Immature natural killer cell (primary cell): ENCODE data around the gene OR9I1. TPM values are rescaled to one million over a fixed set of nuclear protein-coding genes. Genes with fewer than 3 reads are reported as not detected.

ENCODE experiments used
- DNase-seq, 3 donors: peaks; one replicate each; pipeline ENCODE4 v3.0.0; 2022; ENCODE audit warnings: mixed read lengths in 1 of 3
- H3K27ac Mint-ChIP-seq, 6 donors: one replicate each; pipeline ENCODE4 v1.8.0; 2020; ENCODE audit warnings: mixed read lengths in 6 of 6, mild to moderate bottlenecking in 5 of 6, inconsistent platforms in 4 of 6, moderate library complexity in 3 of 6
- H3K27me3 Mint-ChIP-seq, 3 donors: one replicate each; pipeline ENCODE4 v1.8.0; 2020 to 2021; ENCODE audit warnings: low read depth in 3 of 3, mild to moderate bottlenecking in 3 of 3, mixed read lengths in 3 of 3, moderate library complexity in 3 of 3, inconsistent platforms in 1 of 3
- H3K36me3 Mint-ChIP-seq, 3 donors: one replicate each; pipeline ENCODE4 v1.8.0; 2020; ENCODE audit warnings: mixed read lengths in 3 of 3, inconsistent platforms in 2 of 3, mild to moderate bottlenecking in 2 of 3
- H3K4me1 Mint-ChIP-seq, 2 donors: one replicate each; pipeline ENCODE4 v1.8.0; 2020; ENCODE audit warnings: inconsistent platforms in 2 of 2, mild to moderate bottlenecking in 2 of 2, mixed read lengths in 2 of 2, moderate library complexity in 1 of 2
- H3K4me3 Mint-ChIP-seq, 5 donors: one replicate each; pipeline ENCODE4 v1.8.0; 2020; ENCODE audit warnings: mild to moderate bottlenecking in 5 of 5, mixed read lengths in 5 of 5, inconsistent platforms in 3 of 5, moderate library complexity in 3 of 5
- H3K9me3 Mint-ChIP-seq, 6 donors: one replicate each; pipeline ENCODE4 v1.8.0; 2020; ENCODE audit warnings: mild to moderate bottlenecking in 6 of 6, mixed read lengths in 6 of 6, inconsistent platforms in 4 of 6, moderate library complexity in 3 of 6
- polyA plus RNA-seq, 3 donors: library from polyadenylated mRNA; unstranded; fragments of 300-500 nt; fragmentation: Illumina TruSeq; gene quantifications; one replicate each; pipeline ENCODE4 v1.2.3, GENCODE V29; 2021

The OR9I1 gene, protein sequence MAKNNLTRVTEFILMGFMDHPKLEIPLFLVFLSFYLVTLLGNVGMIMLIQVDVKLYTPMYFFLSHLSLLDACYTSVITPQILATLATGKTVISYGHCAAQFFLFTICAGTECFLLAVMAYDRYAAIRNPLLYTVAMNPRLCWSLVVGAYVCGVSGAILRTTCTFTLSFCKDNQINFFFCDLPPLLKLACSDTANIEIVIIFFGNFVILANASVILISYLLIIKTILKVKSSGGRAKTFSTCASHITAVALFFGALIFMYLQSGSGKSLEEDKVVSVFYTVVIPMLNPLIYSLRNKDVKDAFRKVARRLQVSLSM
- polyA plus RNA-seq, result not detected

DNA sequence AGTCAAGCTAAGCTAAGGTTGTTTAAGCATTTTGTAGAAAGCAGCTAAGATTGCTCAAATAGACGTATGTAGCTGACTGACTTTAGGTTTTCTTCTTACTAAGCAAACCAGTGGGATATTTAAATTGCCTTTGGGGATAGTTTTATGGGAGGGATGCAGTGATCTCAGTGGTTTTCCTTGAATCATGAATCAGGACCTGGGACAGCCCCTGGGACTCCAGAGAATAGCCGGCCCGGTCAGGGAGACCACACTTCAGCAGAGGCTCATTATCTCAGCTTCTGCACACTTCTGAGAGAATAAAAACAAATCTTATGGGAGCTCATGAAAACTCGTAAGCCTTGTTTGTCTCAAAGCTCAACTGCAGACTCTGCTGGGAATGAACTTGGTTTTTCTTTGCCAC, at the start of gene OR9I1:
OR9I1 (minus strand) TSS at position 62 of the 400 bp plus-strand sequence. CDS start 6,086 bp downstream, outside the sequence.
- H3K27ac Mint-ChIP-seq, result no peak within 1 kb of the TSS
- H3K27me3 Mint-ChIP-seq, result peaks cover 0 to 2% (median 0%) of the 10 kb centered on the region in 3 donors
- no peaks in the 10 kb centered on the region for H3K4me1 Mint-ChIP-seq
- H3K9me3 Mint-ChIP-seq, result peaks cover 0 to 2% (median 0%) of the 10 kb centered on the region in 6 donors
- H3K36me3 Mint-ChIP-seq, result no peaks in the 10 kb centered on the region
- no peak for DNase-seq
- no peak within 1 kb of the TSS for H3K4me3 Mint-ChIP-seq

DNA sequence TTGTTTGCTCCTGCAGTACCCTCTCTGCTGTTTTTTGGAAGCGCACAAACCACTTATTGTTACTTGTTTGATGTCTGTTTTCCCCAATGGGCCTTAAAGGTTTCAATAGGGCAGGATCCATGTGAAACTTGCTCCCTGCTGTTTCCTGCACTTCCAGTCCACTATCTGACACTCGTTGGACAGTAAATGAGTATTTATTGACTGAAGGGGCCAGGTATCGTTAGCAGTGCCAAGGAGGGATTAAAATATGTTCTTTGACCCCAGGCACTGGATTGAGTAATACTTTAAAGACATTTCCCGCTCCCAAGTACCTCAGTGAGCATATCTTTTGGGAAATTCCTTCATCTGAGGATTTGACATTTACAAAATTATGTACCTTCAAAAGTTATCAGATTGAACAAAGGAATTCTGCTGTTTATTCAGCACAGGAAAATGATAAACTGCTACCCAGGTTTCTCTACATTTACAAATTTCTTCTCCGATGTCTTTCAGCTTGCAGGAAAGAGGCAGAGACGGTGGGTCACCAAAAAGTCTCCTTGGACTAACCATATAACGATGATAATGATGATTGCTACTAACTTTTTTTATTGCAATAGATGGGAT, 40.3 kb upstream of the OR9I1 start:
- no peak overlapping the region for H3K4me3 Mint-ChIP-seq
- DNase-seq, result no peak
- H3K9me3 Mint-ChIP-seq, result peaks cover 0 to 2% (median 0%) of the 10 kb centered on the region in 6 donors
- no peaks in the 10 kb centered on the region for H3K4me1 Mint-ChIP-seq
- no peak overlapping the region for H3K27ac Mint-ChIP-seq
- H3K27me3 Mint-ChIP-seq, result peaks cover 0 to 10% (median 0%) of the 10 kb centered on the region in 3 donors
- H3K36me3 Mint-ChIP-seq, result no peaks in the 10 kb centered on the region

DNA sequence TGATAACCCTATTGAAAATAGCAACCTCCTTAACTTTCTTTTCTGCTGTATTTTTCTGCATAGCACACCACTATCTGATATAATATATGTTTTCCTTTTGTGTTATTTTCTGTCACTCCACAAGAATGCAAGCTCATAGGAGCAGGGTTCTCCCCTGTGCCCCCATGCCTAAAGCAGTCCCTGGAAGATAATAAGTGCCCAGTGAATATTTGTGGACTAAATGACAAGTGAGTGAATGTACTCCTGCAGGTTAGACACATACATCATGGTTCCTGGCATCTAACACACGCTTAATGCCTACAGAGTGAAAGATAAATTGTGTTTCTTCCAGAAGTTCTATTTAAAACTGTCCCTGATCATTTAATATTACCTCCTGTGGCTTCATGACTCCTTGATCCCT, 39.7 kb upstream of the OR9I1 start:
- H3K4me1 Mint-ChIP-seq, result no peaks in the 10 kb centered on the region
- peaks cover 0 to 2% (median 0%) of the 10 kb centered on the region in 6 donors for H3K9me3 Mint-ChIP-seq
- H3K4me3 Mint-ChIP-seq, result no peak overlapping the region
- peaks cover 0 to 6% (median 0%) of the 10 kb centered on the region in 3 donors for H3K27me3 Mint-ChIP-seq
- no peaks in the 10 kb centered on the region for H3K36me3 Mint-ChIP-seq
- no peak overlapping the region for H3K27ac Mint-ChIP-seq
- DNase-seq, result no peak

DNA sequence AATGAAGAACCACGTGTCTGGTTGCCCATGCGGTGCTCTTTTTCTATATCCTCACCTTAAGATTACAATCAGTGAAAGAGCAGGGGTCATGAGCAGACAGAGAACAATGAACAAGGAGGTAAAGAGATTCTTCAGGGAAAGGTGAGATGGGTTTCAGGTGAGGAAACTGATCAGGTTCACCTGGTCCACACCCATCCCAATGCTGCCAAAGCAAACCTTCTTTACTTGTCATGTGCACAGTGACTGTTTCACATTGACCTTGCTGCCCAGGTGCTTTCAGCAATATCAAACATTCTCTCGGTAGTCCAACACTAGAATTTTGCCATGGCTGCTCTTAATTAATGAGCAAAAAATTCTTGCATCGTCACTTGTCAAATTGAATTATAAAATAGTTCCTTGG, 39.1 kb upstream of the OR9I1 start:
- Mint-ChIP-seq H3K27ac (no peak overlapping the region), H3K27me3 (peaks cover 0 to 2% (median 0%) of the 10 kb centered on the region in 3 donors), H3K4me3 (no peak overlapping the region), H3K9me3 (peaks cover 0 to 2% (median 0%) of the 10 kb centered on the region in 6 donors), H3K4me1 (no peaks in the 10 kb centered on the region), H3K36me3 (peaks cover 0 to 2% (median 0%) of the 10 kb centered on the region in 3 donors)
- no peak for DNase-seq

DNA sequence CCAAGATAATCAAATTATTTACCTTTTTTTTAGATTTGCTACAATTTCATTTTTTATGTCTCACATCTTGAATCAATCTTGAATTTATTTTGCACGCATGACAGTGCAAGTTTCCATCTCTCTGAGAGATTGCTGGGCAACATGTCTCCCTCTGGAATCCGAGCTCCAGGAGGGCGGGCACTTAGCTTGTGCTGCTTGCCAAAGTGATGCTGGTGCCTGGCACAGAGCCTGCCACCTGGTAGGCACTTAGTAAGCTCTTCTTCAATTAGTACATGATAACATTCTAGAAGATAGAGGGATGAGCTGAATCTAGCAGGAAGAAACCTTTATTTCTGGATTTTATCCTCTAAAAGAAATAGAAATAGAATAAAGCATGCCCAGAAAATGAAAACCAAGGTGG, 27.5 kb upstream of the OR9I1 start:
- no peaks in the 10 kb centered on the region for H3K36me3 Mint-ChIP-seq
- peaks cover 0 to 2% (median 0%) of the 10 kb centered on the region in 6 donors for H3K9me3 Mint-ChIP-seq
- no peak for DNase-seq
- H3K27ac Mint-ChIP-seq, result no peak overlapping the region
- H3K4me3 Mint-ChIP-seq, result no peak overlapping the region
- H3K27me3 Mint-ChIP-seq, result peaks cover 1 to 10% (median 4%) of the 10 kb centered on the region in 3 donors
- no peaks in the 10 kb centered on the region for H3K4me1 Mint-ChIP-seq

DNA sequence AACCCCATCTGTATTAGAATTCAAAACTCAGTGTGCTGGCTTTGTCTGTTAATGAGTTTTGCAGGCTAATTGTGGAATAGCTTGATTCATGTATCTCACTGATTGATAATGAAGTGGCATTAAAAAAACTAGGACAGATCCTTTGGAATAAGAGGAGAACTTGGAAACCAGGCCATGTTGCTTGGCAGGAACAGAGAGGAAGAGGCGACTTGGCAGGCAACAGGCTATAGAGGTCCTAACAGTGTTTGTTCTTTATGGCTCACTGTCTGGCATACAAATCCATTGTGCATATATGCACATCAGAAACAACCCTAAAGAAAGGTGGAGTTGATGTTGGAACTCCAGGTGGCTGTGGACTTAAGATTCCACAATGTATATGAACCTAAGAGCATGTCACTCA, 17.4 kb upstream of the OR9I1 start:
- H3K36me3 Mint-ChIP-seq, result no peaks in the 10 kb centered on the region
- H3K27ac Mint-ChIP-seq, result no peak overlapping the region
- H3K27me3 Mint-ChIP-seq, result peaks cover 0 to 7% (median 3%) of the 10 kb centered on the region in 3 donors
- no peak for DNase-seq
- no peaks in the 10 kb centered on the region for H3K4me1 Mint-ChIP-seq
- H3K9me3 Mint-ChIP-seq, result peaks cover 0 to 8% (median 0%) of the 10 kb centered on the region in 6 donors
- H3K4me3 Mint-ChIP-seq, result no peak overlapping the region

DNA sequence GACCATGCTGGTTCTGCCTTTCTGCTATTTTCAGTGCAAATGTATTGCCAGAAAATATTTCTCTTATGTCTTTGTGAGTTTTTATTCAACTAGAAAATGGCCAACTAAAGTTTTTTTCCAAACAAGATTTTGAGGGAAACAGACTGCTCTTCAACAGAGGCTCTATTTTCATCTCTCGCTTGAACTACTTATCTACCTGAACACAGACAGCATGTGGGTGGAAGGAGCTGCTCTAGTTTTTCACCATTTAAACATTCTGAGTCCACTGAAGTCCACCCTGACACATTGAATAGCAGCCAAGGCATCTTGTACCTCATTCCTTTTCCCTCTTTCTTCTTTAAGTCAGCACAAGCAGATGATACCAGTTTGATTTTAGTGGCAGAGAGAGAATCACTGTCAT, 9.8 kb upstream of the OR9I1 start:
- Mint-ChIP-seq H3K36me3 (no peaks in the 10 kb centered on the region), H3K4me1 (no peaks in the 10 kb centered on the region), H3K9me3 (peaks cover 0 to 6% (median 0%) of the 10 kb centered on the region in 6 donors), H3K27ac (no peak overlapping the region), H3K4me3 (no peak overlapping the region), H3K27me3 (peaks cover 0 to 7% (median 0%) of the 10 kb centered on the region in 3 donors)
- no peak for DNase-seq

DNA sequence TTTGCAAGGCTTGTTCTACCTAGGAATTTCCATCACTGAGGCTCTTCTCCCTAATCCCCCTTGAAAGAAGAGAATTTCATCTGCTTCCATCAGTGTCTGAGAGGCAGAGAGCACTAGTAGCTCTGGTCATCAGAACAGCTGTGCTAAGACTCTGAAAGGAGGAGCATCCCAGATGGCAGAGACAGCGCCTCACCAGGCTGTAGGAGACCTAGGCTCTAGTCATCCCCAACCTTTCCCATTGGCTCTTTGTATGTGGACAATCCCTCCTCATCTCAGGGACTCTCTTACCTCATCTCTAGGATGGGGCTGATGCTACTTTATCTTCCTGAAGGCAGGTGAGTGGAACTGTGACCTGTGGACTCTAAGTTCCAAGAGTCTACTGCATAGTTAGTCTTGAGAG, 8.8 kb upstream of the OR9I1 start:
- Mint-ChIP-seq H3K4me3 (no peak overlapping the region), H3K4me1 (no peaks in the 10 kb centered on the region), H3K9me3 (peaks cover 0 to 9% (median 0%) of the 10 kb centered on the region in 6 donors), H3K27me3 (peaks cover 0 to 7% (median 2%) of the 10 kb centered on the region in 3 donors), H3K36me3 (no peaks in the 10 kb centered on the region), H3K27ac (no peak overlapping the region)
- DNase-seq, result no peak

DNA sequence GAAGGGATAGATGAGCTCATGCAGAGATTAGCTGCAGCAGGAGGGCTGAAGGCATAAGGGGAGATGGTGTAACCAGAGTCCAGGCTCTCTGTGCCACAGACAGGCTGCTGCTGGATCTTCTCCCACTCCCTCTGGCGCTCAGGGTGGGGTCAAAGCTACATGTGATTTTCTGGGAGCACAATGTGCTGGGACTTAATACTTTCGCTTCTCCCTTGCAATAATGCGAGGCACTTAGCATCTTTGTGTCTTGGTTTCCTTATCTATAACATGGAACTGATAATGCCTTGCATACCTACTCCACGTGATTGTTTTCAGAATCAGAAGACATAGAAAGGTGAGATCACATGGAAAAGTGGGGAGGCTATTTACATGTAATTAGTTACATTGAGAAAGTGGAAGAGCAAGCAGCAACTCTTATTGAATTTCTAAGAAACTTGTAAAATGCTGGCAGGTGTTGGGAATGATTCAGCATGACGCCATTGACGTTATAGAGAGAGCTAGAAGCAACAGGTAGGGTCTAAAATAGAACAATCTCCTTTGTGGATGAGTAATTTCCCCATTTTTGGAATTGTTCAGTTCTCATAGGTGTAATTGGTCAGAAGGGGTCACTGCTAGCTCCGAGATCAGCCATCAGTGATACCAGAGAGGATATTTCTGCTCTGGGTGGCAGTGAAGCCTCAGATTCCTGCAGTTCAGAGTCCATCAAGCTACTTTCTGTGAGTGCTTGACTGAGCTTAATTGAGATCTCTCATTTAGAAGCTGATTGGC, 8.2 kb upstream of the OR9I1 start:
- H3K27me3 Mint-ChIP-seq, result peaks cover 0 to 4% (median 2%) of the 10 kb centered on the region in 3 donors
- no peak overlapping the region for H3K27ac Mint-ChIP-seq
- peaks cover 0 to 6% (median 0%) of the 10 kb centered on the region in 6 donors for H3K9me3 Mint-ChIP-seq

DNA sequence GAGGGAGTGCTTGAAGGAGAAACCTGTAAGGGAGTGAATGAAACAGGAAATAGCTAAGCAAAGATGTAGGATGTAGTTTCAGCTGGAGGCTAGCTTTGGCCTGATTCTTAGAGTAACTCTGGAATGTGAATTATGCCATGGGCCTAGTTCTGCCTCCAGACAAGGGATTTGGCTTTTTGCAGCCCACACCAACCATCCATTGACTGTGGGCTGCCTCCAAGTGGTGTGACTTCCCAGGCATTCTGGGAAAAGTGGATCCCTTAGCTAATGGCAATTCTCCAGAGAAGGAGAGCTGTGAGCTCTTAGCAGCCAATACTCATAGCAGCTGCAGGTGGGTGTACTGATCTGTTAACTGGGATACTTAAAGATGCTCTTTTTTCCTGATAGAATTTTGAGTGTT, 2.0 kb upstream of the OR9I1 start:
- Mint-ChIP-seq H3K4me1 (no peaks in the 10 kb centered on the region), H3K36me3 (no peaks in the 10 kb centered on the region), H3K9me3 (peaks cover 0 to 2% (median 0%) of the 10 kb centered on the region in 6 donors), H3K27me3 (peaks cover 0 to 2% (median 0%) of the 10 kb centered on the region in 3 donors), H3K4me3 (no peak overlapping the region), H3K27ac (no peak overlapping the region)
- no peak for DNase-seq

More for the DNA sequence above, 8.2 kb upstream of the OR9I1 start:
- Mint-ChIP-seq H3K4me1 (no peaks in the 10 kb centered on the region), H3K4me3 (no peak overlapping the region), H3K36me3 (no peaks in the 10 kb centered on the region)
- DNase-seq, result no peak

DNA sequence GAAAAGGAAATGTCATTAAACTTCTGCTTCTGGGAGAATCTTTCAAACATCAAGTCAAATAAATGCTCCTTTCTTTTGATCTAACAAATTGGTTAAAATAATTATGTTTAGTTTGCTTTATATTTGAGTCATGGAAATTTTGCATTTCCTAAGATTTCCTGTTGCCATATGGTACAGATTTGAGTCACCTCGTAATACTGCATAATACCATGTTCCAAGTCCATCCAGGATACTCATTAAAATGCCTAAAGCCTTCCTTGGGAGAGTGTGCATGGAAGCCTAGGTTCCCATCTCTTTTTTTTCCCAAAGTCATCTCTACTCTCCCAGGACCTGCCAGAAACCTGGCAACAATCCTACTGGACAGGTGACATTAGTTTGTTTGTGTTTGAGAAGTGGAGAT, 4.2 kb downstream of the OR9I1 start:
- Mint-ChIP-seq H3K4me3 (no peak overlapping the region), H3K9me3 (no peaks in the 10 kb centered on the region), H3K27me3 (peaks cover 0 to 4% (median 0%) of the 10 kb centered on the region in 3 donors), H3K27ac (no peak overlapping the region), H3K36me3 (no peaks in the 10 kb centered on the region), H3K4me1 (no peaks in the 10 kb centered on the region)
- DNase-seq, result no peak

DNA sequence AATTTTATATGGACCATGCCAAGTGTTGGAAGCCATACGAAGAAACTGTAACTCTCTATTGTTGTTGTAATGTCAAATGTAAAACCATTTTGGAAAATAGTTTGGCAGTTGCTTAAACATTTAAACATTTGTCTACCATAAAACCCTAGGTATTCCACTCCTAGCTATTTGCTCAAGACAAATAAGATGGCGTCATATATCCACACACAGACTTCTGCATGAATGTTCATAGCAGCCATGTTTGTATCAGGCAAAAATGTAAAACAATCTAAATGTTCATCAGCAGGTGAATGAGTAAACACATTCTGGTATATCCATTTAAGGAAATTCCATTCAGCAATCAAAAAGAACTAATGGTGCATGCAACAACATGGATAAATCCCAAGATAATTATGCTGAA, 27.9 kb downstream of the OR9I1 start:
- Mint-ChIP-seq H3K27ac (no peak overlapping the region), H3K27me3 (peaks cover 0 to 6% (median 2%) of the 10 kb centered on the region in 3 donors), H3K4me1 (no peaks in the 10 kb centered on the region), H3K9me3 (peaks cover 3 to 10% (median 8%) of the 10 kb centered on the region in 6 donors), H3K4me3 (no peak overlapping the region), H3K36me3 (peaks cover 0 to 4% (median 1%) of the 10 kb centered on the region in 3 donors)
- no peak for DNase-seq

DNA sequence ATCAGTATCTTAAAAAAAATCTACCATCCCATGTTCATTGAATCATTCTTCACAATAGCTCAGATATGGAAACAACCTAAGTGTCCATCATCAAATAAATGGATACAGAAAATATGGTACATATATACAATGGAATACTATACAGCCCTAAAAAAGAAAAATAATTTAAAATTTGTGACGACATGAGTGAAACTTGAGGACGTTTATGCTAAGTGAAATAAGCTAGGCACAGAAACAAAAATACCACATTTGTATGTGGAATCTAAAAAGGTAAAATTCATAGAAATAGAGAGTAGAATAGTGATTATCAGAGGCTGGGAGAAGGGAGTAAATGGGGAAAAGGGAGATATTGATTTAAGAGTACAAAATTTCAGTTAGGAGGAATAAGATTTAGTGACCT, 38.8 kb downstream of the OR9I1 start:
- Mint-ChIP-seq H3K4me3 (no peak overlapping the region), H3K27me3 (peaks cover 3 to 11% (median 4%) of the 10 kb centered on the region in 3 donors), H3K4me1 (no peaks in the 10 kb centered on the region), H3K9me3 (peaks cover 0 to 6% (median 5%) of the 10 kb centered on the region in 6 donors), H3K36me3 (no peaks in the 10 kb centered on the region), H3K27ac (no peak overlapping the region)
- DNase-seq, result no peak

DNA sequence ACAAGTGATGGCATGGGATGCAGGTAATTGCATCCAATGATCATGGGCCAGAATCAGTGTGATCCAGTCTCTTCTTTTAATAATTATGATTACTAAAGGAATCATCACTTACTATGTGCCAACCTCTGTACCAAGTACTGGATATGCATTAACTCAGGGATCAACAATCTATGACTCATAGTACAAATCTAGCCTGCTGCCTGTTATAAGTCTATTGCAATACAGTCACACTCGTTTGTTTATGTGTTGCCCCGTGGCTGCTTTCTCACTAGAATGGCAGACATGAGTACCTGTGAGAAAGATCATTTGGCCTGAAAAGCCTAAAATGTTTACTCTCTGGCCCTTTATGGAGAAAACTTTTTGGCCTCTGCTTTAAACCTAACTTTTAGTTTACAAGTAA, 49.5 kb downstream of the OR9I1 start:
- H3K27me3 Mint-ChIP-seq, result peaks cover 0 to 2% (median 0%) of the 10 kb centered on the region in 3 donors
- DNase-seq, result no peak
- no peaks in the 10 kb centered on the region for H3K4me1 Mint-ChIP-seq
- peaks cover 0 to 4% (median 0%) of the 10 kb centered on the region in 6 donors for H3K9me3 Mint-ChIP-seq
- H3K27ac Mint-ChIP-seq, result no peak overlapping the region
- no peaks in the 10 kb centered on the region for H3K36me3 Mint-ChIP-seq
- no peak overlapping the region for H3K4me3 Mint-ChIP-seq
